GM21381 (cell line): Measurements from ENCODE around the gene KCNQ2.

ENCODE experiments used
- ATAC-seq: cut with Tn5 transposase; IDR thresholded peaks from one replicate; pipeline ENCODE4 v1.9.1; 2021; ENCODE audit warnings: mild to moderate bottlenecking, moderate library complexity; ENCODE audit not compliant: unreplicated experiment

Gene KCNQ2

GRCh38 chr20:63501818-63502670 lies 29.6 kb upstream of the KCNQ2 start:
- no peak for ATAC-seq

- no peak for ATAC-seq
Measured at GRCh38 chr20:63500902-63501817, 28.7 kb upstream of the KCNQ2 start.

- no peak for ATAC-seq
Measured at GRCh38 chr20:63500151-63500901, 27.9 kb upstream of the KCNQ2 start.

- no peak for ATAC-seq
Measured at GRCh38 chr20:63499338-63499969, 27.0 kb upstream of the KCNQ2 start.

GRCh38 chr20:63498960-63499337 lies 26.5 kb upstream of the KCNQ2 start, which contains the start of gene EEF1A2:
EEF1A2 (minus strand) TSS chr20:63499083; CDS start chr20:63497763, 1,320 bp downstream.
- ATAC-seq: no peak

- no peak for ATAC-seq
Measured at GRCh38 chr20:63497946-63498935, 25.8 kb upstream of the KCNQ2 start.

GRCh38 chr20:63497138-63497945 lies 24.9 kb upstream of the KCNQ2 start:
- no peak for ATAC-seq

- no peak for ATAC-seq
Measured at GRCh38 chr20:63496596-63497120, 24.2 kb upstream of the KCNQ2 start.

- no peak for ATAC-seq
Measured at GRCh38 chr20:63495741-63496595, 23.5 kb upstream of the KCNQ2 start.

GRCh38 chr20:63495167-63495720 lies 22.8 kb upstream of the KCNQ2 start:
- no peak for ATAC-seq

GRCh38 chr20:63494420-63495166 lies 22.1 kb upstream of the KCNQ2 start:
- no peak for ATAC-seq

GRCh38 chr20:63494084-63494419 lies 21.6 kb upstream of the KCNQ2 start:
- no peak for ATAC-seq

GRCh38 chr20:63493563-63494020 lies 21.1 kb upstream of the KCNQ2 start:
- ATAC-seq: no peak

- no peak for ATAC-seq
Measured at GRCh38 chr20:63492982-63493381, 20.5 kb upstream of the KCNQ2 start.

- ATAC-seq: no peak
Measured at GRCh38 chr20:63492518-63492917, 20.1 kb upstream of the KCNQ2 start.

GRCh38 chr20:63491635-63492230 lies 19.3 kb upstream of the KCNQ2 start:
- no peak for ATAC-seq
